Parathyroid adenoma (tissue), 2 donors: Measurements from ENCODE around the gene TUBGCP5.

Source experiments
- H2AFZ ChIP-seq: fragments of 300-600 bp; sonication (generic); one replicate; pipeline ENCODE4 v1.7.0; 2017; ENCODE audit warnings: antibody characterized with exemption, mild to moderate bottlenecking
- H3K27ac ChIP-seq: fragments of 300-600 bp; sonication (generic); one replicate; pipeline ENCODE4 v1.7.0; 2017
- H3K27me3 ChIP-seq: fragments of 300-600 bp; sonication (generic); one replicate; pipeline ENCODE4 v1.7.0; 2017; ENCODE audit warnings: low read length; ENCODE audit not compliant: control insufficient read depth, insufficient read depth
- H3K36me3 ChIP-seq: fragments of 300-600 bp; sonication (generic); one replicate; pipeline ENCODE4 v1.7.0; 2017; ENCODE audit warnings: low read length; ENCODE audit not compliant: control insufficient read depth, insufficient read depth
- H3K4me1 ChIP-seq: fragments of 300-600 bp; sonication (generic); one replicate; pipeline ENCODE4 v1.7.0; 2017; ENCODE audit warnings: control low read depth
- H3K4me2 ChIP-seq: fragments of 300-600 bp; sonication (generic); one replicate; pipeline ENCODE4 v1.7.0; 2017; ENCODE audit warnings: low read length
- H3K4me3 ChIP-seq: fragments of 300-600 bp; sonication (generic); one replicate; pipeline ENCODE4 v1.7.0; 2017; ENCODE audit warnings: low read depth, low read length
- H3K79me2 ChIP-seq: fragments of 300-600 bp; sonication (generic); one replicate; pipeline ENCODE4 v1.7.0; 2017; ENCODE audit warnings: control low read depth
- H3K9ac ChIP-seq: fragments of 300-600 bp; sonication (generic); one replicate; pipeline ENCODE4 v1.7.0; 2017; ENCODE audit warnings: mild to moderate bottlenecking
- H3K9me3 ChIP-seq: fragments of 300-600 bp; sonication (generic); one replicate; pipeline ENCODE4 v1.7.0; 2017; ENCODE audit warnings: low read length; ENCODE audit not compliant: control insufficient read depth
- CTCF ChIP-seq: fragments of 300-600 bp; sonication (generic); IDR thresholded peaks from one replicate; pipeline ENCODE4 v1.7.0; 2017; ENCODE audit warnings: antibody characterized with exemption, mild to moderate bottlenecking
- donor health status: primary hyperparathyroidism.

The TUBGCP5 gene

GRCh38 chr15:23039917-23040281 is 530 bp upstream of the TUBGCP5 start:
- Histone ChIP-seq H3K4me3 (peak overlapping the region; percentile 61), H3K4me1 (peaks cover 2% of the 10 kb centered on the region), H3K36me3 (no peaks in the 10 kb centered on the region), H3K27me3 (no peaks in the 10 kb centered on the region), H3K79me2 (no peaks in the 10 kb centered on the region), H3K27ac (no peak overlapping the region), H3K4me2 (peak overlapping the region; percentile 74), H3K9ac (no peak overlapping the region), H3K9me3 (no peaks in the 10 kb centered on the region), H2AFZ (peak overlapping the region; percentile 88)
- no peak for TF ChIP-seq CTCF

GRCh38 chr15:23038726-23039142 is 635 bp downstream of the TUBGCP5 start:
- H3K27ac ChIP-seq: no peak overlapping the region

GRCh38 chr15:23035964-23036566 is 3.3 kb downstream of the TUBGCP5 start:
- no peaks in the 10 kb centered on the region for H3K9me3 ChIP-seq
- H3K79me2 ChIP-seq: no peaks in the 10 kb centered on the region
- no peak overlapping the region for H2AFZ ChIP-seq
- peaks cover 2% of the 10 kb centered on the region for H3K4me1 ChIP-seq
- H3K9ac ChIP-seq: no peak overlapping the region
- no peak overlapping the region for H3K4me3 ChIP-seq
- peak; percentile 27 for TF ChIP-seq CTCF
- no peak overlapping the region for H3K4me2 ChIP-seq
- no peaks in the 10 kb centered on the region for H3K27me3 ChIP-seq
- no peak overlapping the region for H3K27ac ChIP-seq
- no peaks in the 10 kb centered on the region for H3K36me3 ChIP-seq

More at GRCh38 chr15:23038726-23039142, 635 bp downstream of the TUBGCP5 start:
- Histone ChIP-seq H3K79me2 (no peaks in the 10 kb centered on the region), H3K36me3 (no peaks in the 10 kb centered on the region), H3K4me1 (peaks cover 2% of the 10 kb centered on the region), H3K4me3 (peak overlapping the region; percentile 52), H3K27me3 (no peaks in the 10 kb centered on the region), H3K9me3 (no peaks in the 10 kb centered on the region), H3K4me2 (peak overlapping the region; percentile 79), H3K9ac (no peak overlapping the region), H2AFZ (peak overlapping the region; percentile 88)
- no peak for TF ChIP-seq CTCF

GRCh38 chr15:23033979-23034378 is 5.4 kb downstream of the TUBGCP5 start:
- H3K79me2 ChIP-seq: no peaks in the 10 kb centered on the region
- H2AFZ ChIP-seq: no peak overlapping the region
- H3K4me3 ChIP-seq: no peak overlapping the region
- no peaks in the 10 kb centered on the region for H3K27me3 ChIP-seq
- no peaks in the 10 kb centered on the region for H3K9me3 ChIP-seq
- no peak for TF ChIP-seq CTCF
- no peak overlapping the region for H3K9ac ChIP-seq
- H3K27ac ChIP-seq: no peak overlapping the region
- peaks cover 2% of the 10 kb centered on the region for H3K4me1 ChIP-seq
- H3K36me3 ChIP-seq: no peaks in the 10 kb centered on the region
- no peak overlapping the region for H3K4me2 ChIP-seq

- Histone ChIP-seq H3K4me3 (no peak overlapping the region), H3K9ac (no peak overlapping the region), H3K4me2 (no peak overlapping the region), H3K4me1 (no peaks in the 10 kb centered on the region), H3K27me3 (no peaks in the 10 kb centered on the region), H3K36me3 (no peaks in the 10 kb centered on the region), H2AFZ (no peak overlapping the region), H3K79me2 (no peaks in the 10 kb centered on the region), H3K27ac (no peak overlapping the region), H3K9me3 (no peaks in the 10 kb centered on the region)
- no peak for TF ChIP-seq CTCF
Measured at GRCh38 chr15:23026218-23026617, 13.2 kb downstream of the TUBGCP5 start.
